AG09319 (cell line): ENCODE data around the gene TMTC2.

Experiments used
- DNase-seq: peaks from one replicate; pipeline ENCODE4 v3.0.0-alpha.2; 2010; ENCODE audit warnings: low read depth; ENCODE audit errors: extremely low read depth
- TF ChIP-seq, protein P1 (sequence below): IDR thresholded peaks from 2 replicates; pipeline ENCODE4 v1.5.1; 2011; ENCODE audit warnings: low read depth, mild to moderate bottlenecking, inconsistent platforms, low read length, moderate library complexity

The TMTC2 gene

GRCh38 chr12:82765971-82766705, 79.4 kb downstream of the TMTC2 start:
- TF ChIP-seq, protein P1, sequence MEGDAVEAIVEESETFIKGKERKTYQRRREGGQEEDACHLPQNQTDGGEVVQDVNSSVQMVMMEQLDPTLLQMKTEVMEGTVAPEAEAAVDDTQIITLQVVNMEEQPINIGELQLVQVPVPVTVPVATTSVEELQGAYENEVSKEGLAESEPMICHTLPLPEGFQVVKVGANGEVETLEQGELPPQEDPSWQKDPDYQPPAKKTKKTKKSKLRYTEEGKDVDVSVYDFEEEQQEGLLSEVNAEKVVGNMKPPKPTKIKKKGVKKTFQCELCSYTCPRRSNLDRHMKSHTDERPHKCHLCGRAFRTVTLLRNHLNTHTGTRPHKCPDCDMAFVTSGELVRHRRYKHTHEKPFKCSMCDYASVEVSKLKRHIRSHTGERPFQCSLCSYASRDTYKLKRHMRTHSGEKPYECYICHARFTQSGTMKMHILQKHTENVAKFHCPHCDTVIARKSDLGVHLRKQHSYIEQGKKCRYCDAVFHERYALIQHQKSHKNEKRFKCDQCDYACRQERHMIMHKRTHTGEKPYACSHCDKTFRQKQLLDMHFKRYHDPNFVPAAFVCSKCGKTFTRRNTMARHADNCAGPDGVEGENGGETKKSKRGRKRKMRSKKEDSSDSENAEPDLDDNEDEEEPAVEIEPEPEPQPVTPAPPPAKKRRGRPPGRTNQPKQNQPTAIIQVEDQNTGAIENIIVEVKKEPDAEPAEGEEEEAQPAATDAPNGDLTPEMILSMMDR: no peak
- DNase-seq: no peak

GRCh38 chr12:82774666-82775065, 88.0 kb downstream of the TMTC2 start:
- TF ChIP-seq, protein P1: no peak
- DNase-seq: no peak

GRCh38 chr12:82780517-82780916, 93.8 kb downstream of the TMTC2 start:
- DNase-seq: no peak

GRCh38 chr12:82781309-82781997, 94.7 kb downstream of the TMTC2 start:
- DNase-seq: no peak
- TF ChIP-seq, protein P1: no peak

More at GRCh38 chr12:82780517-82780916, 93.8 kb downstream of the TMTC2 start:
- TF ChIP-seq, protein P1: no peak

- TF ChIP-seq, protein P1: no peak
- DNase-seq: no peak
Measured at GRCh38 chr12:82783435-82783834, 96.7 kb downstream of the TMTC2 start.

- TF ChIP-seq, protein P1: no peak
- DNase-seq: no peak
Measured at GRCh38 chr12:82787016-82787415, 100.3 kb downstream of the TMTC2 start.

DNA sequence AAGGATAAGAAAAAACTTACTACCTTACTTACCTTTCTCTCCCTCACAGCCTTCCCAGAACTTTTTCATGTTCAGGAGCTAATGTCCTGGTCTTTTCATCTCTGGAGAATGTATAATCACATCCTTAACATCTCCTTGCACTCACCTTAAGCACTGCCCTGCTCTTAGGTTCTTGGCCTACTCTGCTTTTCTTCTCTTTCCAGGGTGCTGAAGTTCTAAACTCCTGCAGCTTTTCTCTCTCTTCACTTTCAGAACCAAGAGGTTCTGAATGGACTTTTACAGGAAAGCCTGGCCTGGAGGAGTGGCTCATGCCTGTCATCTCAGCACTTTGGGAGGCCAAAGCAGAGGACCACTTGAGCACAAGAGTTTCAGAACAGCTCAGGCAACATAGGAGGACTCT, 101.9 kb downstream of the TMTC2 start:
- TF ChIP-seq, protein P1: no peak
- no peak for DNase-seq
